ENCODE measurements around the gene TNMD. TPM values are rescaled to one million over a fixed set of nuclear protein-coding genes. Genes with fewer than 3 reads are reported as not detected.
A peak's percentile ranks its signal among the peaks of the same experiment; 100 is the strongest.

Gene TNMD
- polyA plus RNA-seq, 3 donors = 1.9 to 3.5 (median 2.6) TPM

GRCh38 chrX:100636321-100636991 lies 51.7 kb downstream of the TNMD start, which contains the start of gene TSPAN6:
Gene TSPAN6, minus strand, starts transcription at chrX:100636806. Its CDS starts 112 bp downstream, at chrX:100636694.
- peak; percentile 67 to 91 (median 79) for DNase-seq (ENCODE audit: extremely low read depth in 1 of 11, low read depth in 9 of 11, low spot score in 4 of 11)

DNA sequence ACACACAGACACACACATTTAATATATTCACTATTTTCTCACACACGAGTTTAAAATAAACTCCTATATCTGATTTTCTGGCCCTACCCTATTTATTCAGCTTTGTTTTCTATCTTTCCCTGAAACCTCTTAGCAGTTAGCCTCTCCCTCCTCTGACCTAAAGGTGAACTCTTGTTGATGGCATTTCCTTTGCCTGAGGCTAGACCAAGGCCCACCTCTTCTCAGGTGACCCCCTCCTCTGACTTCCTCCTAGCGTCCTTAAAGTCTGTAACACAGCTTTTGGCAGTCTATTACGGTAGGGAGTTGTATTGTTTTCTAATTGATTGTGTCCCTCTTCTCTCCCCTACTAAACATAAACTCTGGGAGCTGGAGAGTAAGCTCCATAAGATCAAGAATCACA lies 57.6 kb downstream of the TNMD start:
- DNase-seq (ENCODE audit: extremely low read depth in 1 of 11, low read depth in 9 of 11, low spot score in 4 of 11) = no peak

DNA sequence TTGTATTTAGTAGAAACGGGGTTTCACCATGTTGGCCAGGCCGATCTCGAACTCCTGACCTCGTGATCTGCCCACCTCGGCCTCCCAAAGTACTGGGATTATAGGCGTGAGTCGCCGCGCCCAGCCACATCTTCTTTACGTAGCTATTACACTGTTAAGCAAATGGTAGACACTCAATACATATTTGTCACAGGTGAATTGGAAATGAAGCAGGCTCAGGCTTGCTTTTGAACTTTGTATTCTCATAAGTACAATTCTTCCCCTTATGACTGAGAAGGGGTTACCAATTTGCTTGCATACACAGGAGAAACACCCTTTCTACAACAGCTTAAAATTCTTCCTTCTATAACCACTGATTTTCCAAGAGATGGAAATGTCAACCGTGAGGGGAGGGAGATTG lies 58.5 kb downstream of the TNMD start:
- no peak for DNase-seq (ENCODE audit: extremely low read depth in 1 of 11, low read depth in 9 of 11, low spot score in 4 of 11)

- DNase-seq (ENCODE audit: extremely low read depth in 1 of 11, low read depth in 9 of 11, low spot score in 4 of 11) = no peak
Measured at GRCh38 chrX:100643956-100644860, 59.5 kb downstream of the TNMD start, which contains the start of gene SRPX2. Gene SRPX2, plus strand, starts transcription at chrX:100644199. Its CDS starts 2,124 bp downstream, at chrX:100646323.

GRCh38 chrX:100645106-100645505 lies 60.4 kb downstream of the TNMD start:
- DNase-seq (ENCODE audit: extremely low read depth in 1 of 11, low read depth in 9 of 11, low spot score in 4 of 11) = no peak

DNA sequence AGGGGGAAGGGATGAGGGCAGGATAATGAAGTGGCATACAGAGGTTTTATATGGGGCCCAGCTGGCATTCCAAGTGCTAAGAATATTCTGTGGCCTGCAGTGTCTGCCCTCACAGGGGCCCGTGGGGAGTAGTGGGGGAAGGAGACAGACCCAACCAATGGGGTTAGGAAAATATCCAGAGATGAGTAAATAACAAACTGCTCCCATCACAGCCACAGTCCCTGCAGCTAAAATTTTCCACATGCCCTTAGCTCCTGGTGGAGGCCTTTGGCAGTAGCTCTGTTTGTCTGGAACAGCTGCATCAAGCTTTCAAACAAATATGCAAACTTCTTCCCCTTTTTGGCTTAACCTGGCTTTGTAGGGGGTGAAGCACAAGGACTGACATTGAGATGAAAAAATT lies 62.4 kb downstream of the TNMD start:
- DNase-seq (ENCODE audit: extremely low read depth in 1 of 11, low read depth in 9 of 11, low spot score in 4 of 11) = no peak

DNA sequence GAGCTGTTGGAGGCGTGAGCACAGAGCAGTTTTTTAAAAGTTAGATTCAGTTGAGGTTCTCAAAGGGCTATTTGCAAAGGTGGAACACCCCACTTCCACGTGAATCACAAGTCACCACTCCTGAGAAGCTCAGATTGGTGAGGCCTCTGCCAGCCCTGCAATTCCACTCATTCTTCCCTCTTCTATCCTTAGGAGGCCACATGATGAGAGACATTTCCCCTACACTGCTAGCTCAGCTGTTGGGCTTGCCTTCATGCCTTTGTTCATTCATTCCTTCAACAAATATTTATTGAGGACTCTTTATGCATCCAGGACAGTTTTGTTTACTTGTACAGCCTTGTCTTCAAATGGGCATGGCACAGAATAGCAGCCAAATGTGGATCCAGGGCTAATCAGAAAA lies 63.0 kb downstream of the TNMD start:
- no peak for DNase-seq (ENCODE audit: extremely low read depth in 1 of 11, low read depth in 9 of 11, low spot score in 4 of 11)

- peak in 1 of 11 donors; percentile 34 for DNase-seq (ENCODE audit: extremely low read depth in 1 of 11, low read depth in 9 of 11, low spot score in 4 of 11)
Measured at GRCh38 chrX:100648458-100649417, 64.0 kb downstream of the TNMD start.

Other genes starting within 250 kb of the TNMD start
- gene PCDH19, start 174.7 kb upstream of the TNMD start, polyA plus RNA-seq (ENCODE audit: insufficient read length in 3 of 3) = 1 to 10 TPM; 2.1 to 3.2 (median 2.8) TPM
- 100 to 1,000 TPM; 138 to 186 (median 151) TPM for gene TSPAN6, start 51.9 kb downstream of the TNMD start, polyA plus RNA-seq (ENCODE audit: insufficient read length in 3 of 3)
- gene SRPX2, start 59.3 kb downstream of the TNMD start, polyA plus RNA-seq (ENCODE audit: insufficient read length in 3 of 3) = 10 to 100 TPM; 13.4 to 15.0 (median 14.3) TPM
- 10 to 100 TPM; 18.6 to 24.2 (median 21.4) TPM for gene SYTL4, start 147.2 kb downstream of the TNMD start, polyA plus RNA-seq (ENCODE audit: insufficient read length in 3 of 3)
- 10 to 100 TPM; 20.1 to 22.9 (median 22.6) TPM for gene CSTF2, start 235.5 kb downstream of the TNMD start, polyA plus RNA-seq (ENCODE audit: insufficient read length in 3 of 3)